ENCODE measurements around the gene MYO5C.
A peak's percentile ranks its signal among the peaks of the same experiment; 100 is the strongest.
"Not testable (repeated sequence)": the region's sequence is repeated elsewhere in the genome, so short reads cannot be mapped to it uniquely, and the experiment has no call there.

Gene MYO5C

GRCh38 chr15:52243286-52243685, 52.3 kb downstream of the MYO5C start:
- DNase-seq: no peak

GRCh38 chr15:52241489-52241888, 54.1 kb downstream of the MYO5C start:
- DNase-seq: no peak

- no peak for DNase-seq
These were observed 55.4 kb downstream of the MYO5C start for GRCh38 chr15:52240166-52240565.

- DNase-seq: not testable (repeated sequence)
These were observed 56.5 kb downstream of the MYO5C start for GRCh38 chr15:52238989-52239525.

GRCh38 chr15:52238149-52238548, 57.5 kb downstream of the MYO5C start:
- no peak for DNase-seq

GRCh38 chr15:52236013-52236412, 59.6 kb downstream of the MYO5C start:
- DNase-seq: no peak

GRCh38 chr15:52234596-52235541, 60.7 kb downstream of the MYO5C start:
- DNase-seq: no peak

GRCh38 chr15:52233405-52233804, 62.2 kb downstream of the MYO5C start:
- DNase-seq: no peak

- no peak for DNase-seq
These were observed 63.3 kb downstream of the MYO5C start for GRCh38 chr15:52232327-52232726.

- DNase-seq: no peak
These were observed 65.5 kb downstream of the MYO5C start for GRCh38 chr15:52230073-52230472.

- no peak for DNase-seq
These were observed 66.7 kb downstream of the MYO5C start for GRCh38 chr15:52228921-52229320.

GRCh38 chr15:52227456-52227855, 68.1 kb downstream of the MYO5C start:
- peak in 32 of 51 donors; percentile 4 to 66 (median 28) for DNase-seq

- DNase-seq: no peak
These were observed 70.4 kb downstream of the MYO5C start for GRCh38 chr15:52225230-52225629.

- DNase-seq: no peak
These were observed 71.4 kb downstream of the MYO5C start for GRCh38 chr15:52224211-52224610.

GRCh38 chr15:52221730-52222129, 73.9 kb downstream of the MYO5C start:
- no peak for DNase-seq

- DNase-seq: no peak
These were observed 74.5 kb downstream of the MYO5C start for GRCh38 chr15:52220937-52221660.

GRCh38 chr15:52220251-52220650, 75.4 kb downstream of the MYO5C start:
- DNase-seq: no peak

GRCh38 chr15:52218816-52219215, 76.8 kb downstream of the MYO5C start:
- DNase-seq: no peak

GRCh38 chr15:52218371-52218770, 77.2 kb downstream of the MYO5C start:
- no peak for DNase-seq

GRCh38 chr15:52217186-52217585, 78.4 kb downstream of the MYO5C start:
- DNase-seq: no peak

- no peak for DNase-seq
These were observed 81.1 kb downstream of the MYO5C start for GRCh38 chr15:52214553-52214952.

GRCh38 chr15:52213206-52213605, 82.4 kb downstream of the MYO5C start:
- DNase-seq: no peak
